Fibroblast of the conjunctiva (primary cell): ENCODE measurements around the gene GGA1.

Experiments used
- DNase-seq: peaks from one replicate; pipeline ENCODE4 v3.0.0-alpha.2; 2010; ENCODE audit warnings: low read depth

The GGA1 gene

GRCh38 chr22:37631448-37632173 is 23.0 kb downstream of the GGA1 start:
- no peak for DNase-seq

GRCh38 chr22:37632174-37633088 is 23.8 kb downstream of the GGA1 start:
- no peak for DNase-seq

GRCh38 chr22:37633089-37633624 is 24.5 kb downstream of the GGA1 start:
- no peak for DNase-seq

- peak; percentile 81 for DNase-seq
These were observed 25.2 kb downstream of the GGA1 start for GRCh38 chr22:37633625-37634416.

- DNase-seq: no peak
These were observed 25.8 kb downstream of the GGA1 start for GRCh38 chr22:37634417-37634924.

- no peak for DNase-seq
These were observed 26.5 kb downstream of the GGA1 start for GRCh38 chr22:37635157-37635556.

GRCh38 chr22:37636186-37636948 is 27.7 kb downstream of the GGA1 start:
- DNase-seq: peak; percentile 22

GRCh38 chr22:37636949-37637273 is 28.3 kb downstream of the GGA1 start:
- no peak for DNase-seq

- no peak for DNase-seq
These were observed 29.9 kb downstream of the GGA1 start for GRCh38 chr22:37638391-37639069.

- DNase-seq: no peak
These were observed 30.6 kb downstream of the GGA1 start, which contains the start of gene SH3BP1 for GRCh38 chr22:37639070-37639760. Gene SH3BP1, plus strand, starts transcription at chr22:37639669. Its CDS starts 119 bp downstream, at chr22:37639788.

- no peak for DNase-seq
These were observed 31.3 kb downstream of the GGA1 start for GRCh38 chr22:37639771-37640590.

GRCh38 chr22:37640591-37641560 is 32.2 kb downstream of the GGA1 start:
- no peak for DNase-seq

GRCh38 chr22:37641561-37641949 is 32.9 kb downstream of the GGA1 start:
- no peak for DNase-seq

GRCh38 chr22:37643225-37643847 is 34.7 kb downstream of the GGA1 start:
- peak; percentile 36 for DNase-seq

GRCh38 chr22:37647317-37647716 is 38.7 kb downstream of the GGA1 start:
- no peak for DNase-seq

GRCh38 chr22:37647928-37648327 is 39.3 kb downstream of the GGA1 start:
- DNase-seq: no peak

- no peak for DNase-seq
These were observed 42.0 kb downstream of the GGA1 start for GRCh38 chr22:37650463-37651136.
